ENCODE measurements around the gene TUBGCP2.

DNA sequence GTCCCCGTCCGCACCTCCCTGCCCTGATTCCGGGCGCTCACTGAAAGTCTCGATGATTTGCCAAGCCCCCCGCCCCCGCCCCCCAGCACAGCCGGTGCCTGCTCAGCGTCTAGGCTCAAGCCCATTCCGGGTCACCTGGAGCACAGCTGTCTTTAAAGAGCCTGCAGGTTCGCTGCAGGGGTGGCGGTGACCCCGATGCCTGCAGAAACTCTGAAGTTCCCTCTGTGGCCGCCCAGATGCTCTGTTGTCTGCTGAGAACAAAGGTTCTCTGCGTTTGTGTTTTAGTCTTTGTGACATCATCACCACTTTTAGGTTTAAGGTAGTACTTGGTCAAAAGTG lies 70.2 kb downstream of the TUBGCP2 start:
- TF ChIP-seq, protein P1, sequence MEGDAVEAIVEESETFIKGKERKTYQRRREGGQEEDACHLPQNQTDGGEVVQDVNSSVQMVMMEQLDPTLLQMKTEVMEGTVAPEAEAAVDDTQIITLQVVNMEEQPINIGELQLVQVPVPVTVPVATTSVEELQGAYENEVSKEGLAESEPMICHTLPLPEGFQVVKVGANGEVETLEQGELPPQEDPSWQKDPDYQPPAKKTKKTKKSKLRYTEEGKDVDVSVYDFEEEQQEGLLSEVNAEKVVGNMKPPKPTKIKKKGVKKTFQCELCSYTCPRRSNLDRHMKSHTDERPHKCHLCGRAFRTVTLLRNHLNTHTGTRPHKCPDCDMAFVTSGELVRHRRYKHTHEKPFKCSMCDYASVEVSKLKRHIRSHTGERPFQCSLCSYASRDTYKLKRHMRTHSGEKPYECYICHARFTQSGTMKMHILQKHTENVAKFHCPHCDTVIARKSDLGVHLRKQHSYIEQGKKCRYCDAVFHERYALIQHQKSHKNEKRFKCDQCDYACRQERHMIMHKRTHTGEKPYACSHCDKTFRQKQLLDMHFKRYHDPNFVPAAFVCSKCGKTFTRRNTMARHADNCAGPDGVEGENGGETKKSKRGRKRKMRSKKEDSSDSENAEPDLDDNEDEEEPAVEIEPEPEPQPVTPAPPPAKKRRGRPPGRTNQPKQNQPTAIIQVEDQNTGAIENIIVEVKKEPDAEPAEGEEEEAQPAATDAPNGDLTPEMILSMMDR (IDR thresholded peaks at IDR 0.05), result no peak
- TF ChIP-seq POLR2A (IDR thresholded peaks at IDR 0.05), result no peak

Data from ovary (tissue), 3 donors.